HG03520 (cell line): Measurements from ENCODE around the gene SLC23A2.

ENCODE experiments used
- ATAC-seq: cut with Tn5 transposase; IDR thresholded peaks from one replicate; pipeline ENCODE4 v1.9.1; 2021; ENCODE audit warnings: mild to moderate bottlenecking, moderate library complexity; ENCODE audit not compliant: unreplicated experiment

SLC23A2 gene

GRCh38 chr20:4910951-4911350, 90.4 kb downstream of the SLC23A2 start:
- no peak for ATAC-seq

GRCh38 chr20:4905613-4906012, 95.7 kb downstream of the SLC23A2 start:
- ATAC-seq, result no peak

- ATAC-seq, result no peak
Observed at GRCh38 chr20:4905195-4905594, 96.1 kb downstream of the SLC23A2 start.

- no peak for ATAC-seq
Observed at GRCh38 chr20:4904127-4904860, 97.0 kb downstream of the SLC23A2 start.

GRCh38 chr20:4902788-4903187, 98.5 kb downstream of the SLC23A2 start:
- ATAC-seq, result no peak

- ATAC-seq, result no peak
Observed at GRCh38 chr20:4901031-4901818, 100.1 kb downstream of the SLC23A2 start.

GRCh38 chr20:4898282-4899244, 102.7 kb downstream of the SLC23A2 start:
- ATAC-seq, result no peak

GRCh38 chr20:4897600-4897999, 103.7 kb downstream of the SLC23A2 start:
- no peak for ATAC-seq

GRCh38 chr20:4896971-4897497, 104.3 kb downstream of the SLC23A2 start:
- ATAC-seq, result no peak

GRCh38 chr20:4896119-4896702, 105.1 kb downstream of the SLC23A2 start:
- ATAC-seq, result no peak

GRCh38 chr20:4894981-4895381, 106.3 kb downstream of the SLC23A2 start:
- no peak for ATAC-seq

- ATAC-seq, result no peak
Observed at GRCh38 chr20:4894409-4894808, 106.9 kb downstream of the SLC23A2 start.

GRCh38 chr20:4893709-4894108, 107.6 kb downstream of the SLC23A2 start:
- ATAC-seq, result no peak

- no peak for ATAC-seq
Observed at GRCh38 chr20:4891997-4892396, 109.3 kb downstream of the SLC23A2 start.

GRCh38 chr20:4891190-4891763, 110.0 kb downstream of the SLC23A2 start:
- no peak for ATAC-seq

GRCh38 chr20:4889446-4889845, 111.9 kb downstream of the SLC23A2 start:
- ATAC-seq, result no peak

GRCh38 chr20:4887586-4887985, 113.7 kb downstream of the SLC23A2 start:
- no peak for ATAC-seq

GRCh38 chr20:4886771-4887527, 114.4 kb downstream of the SLC23A2 start:
- ATAC-seq, result no peak

- no peak for ATAC-seq
Observed at GRCh38 chr20:4885877-4886276, 115.4 kb downstream of the SLC23A2 start.
